Lung (tissue), 12 donors: ENCODE results near the gene GPC6. TPM values are rescaled to one million over a fixed set of nuclear protein-coding genes. Genes with fewer than 3 reads are reported as not detected.

Experiments used
- ATAC-seq: fragments of 200-7000 bp; cut with Tn5 transposase; one replicate; pipeline ENCODE4 v1.9.1; 2020; ENCODE audit warnings: moderate number of reproducible peaks; ENCODE audit not compliant: insufficient read depth, low FRiP score
- DNase-seq, 3 donors: peaks; one replicate each; pipeline ENCODE4 v3.0.0-alpha.2; 2013 to 2017
- H3K27ac ChIP-seq, 2 donors: one replicate each; pipeline ENCODE4 v1.5.1; 2013; ENCODE audit warnings: mild to moderate bottlenecking in 2 of 2, moderate library complexity in 2 of 2, control low read depth in 1 of 2, inconsistent platforms in 1 of 2, low read depth in 1 of 2, low read length in 1 of 2
- H3K27me3 ChIP-seq, 3 donors: one replicate each; pipeline ENCODE4 v1.5.1; 2013; ENCODE audit warnings: low read length in 2 of 3; ENCODE audit not compliant: control insufficient read depth in 3 of 3, insufficient read depth in 3 of 3
- H3K36me3 ChIP-seq, 4 donors: one replicate each; pipeline ENCODE4 v1.5.1; 2013; ENCODE audit warnings: low read length in 4 of 4, mild to moderate bottlenecking in 1 of 4, moderate library complexity in 1 of 4; ENCODE audit not compliant: control insufficient read depth in 4 of 4, insufficient read depth in 4 of 4
- H3K4me1 ChIP-seq, 5 donors: one replicate each; pipeline ENCODE4 v1.5.1; 2013; ENCODE audit warnings: low read length in 5 of 5, mild to moderate bottlenecking in 2 of 5, moderate library complexity in 1 of 5; ENCODE audit not compliant: control insufficient read depth in 5 of 5, insufficient read depth in 5 of 5
- H3K4me3 ChIP-seq: one replicate; pipeline ENCODE4 v1.5.1; 2013; ENCODE audit warnings: mild to moderate bottlenecking, control low read depth, moderate library complexity
- H3K9ac ChIP-seq, 2 donors: one replicate each; pipeline ENCODE4 v1.5.1; 2013; ENCODE audit warnings: low read length in 2 of 2, control low read depth in 1 of 2; ENCODE audit not compliant: insufficient read depth in 1 of 2
- H3K9me3 ChIP-seq, 4 donors: one replicate each; pipeline ENCODE4 v1.5.1; 2013; ENCODE audit warnings: low read length in 3 of 4, mild to moderate bottlenecking in 1 of 4, moderate library complexity in 1 of 4; ENCODE audit not compliant: control insufficient read depth in 4 of 4, insufficient read depth in 3 of 4
- CTCF ChIP-seq: IDR thresholded peaks from 2 replicates; pipeline ENCODE4 v1.5.1; 2012; ENCODE audit warnings: mild to moderate bottlenecking; ENCODE audit errors: control extremely low read depth, extremely low read depth
- WGBS, 2 donors: extraction: QIAGEN DNeasy Blood & Tissue Kit; methylation state at CpG; one replicate each; pipeline ENCODE4 v1.1.7; 2013; 5-methylcytosine and 5-hydroxymethylcytosine counted together
- polyA plus RNA-seq, 2 donors: library from polyadenylated mRNA; stranded (reverse); fragments of 200-250 nt; gene quantifications; one replicate each; pipeline ENCODE4 v1.2.1, GENCODE V29; 2013
- total RNA-seq, 2 donors: library from RNA; depleted of rRNA in 1 of 2; stranded (reverse); fragments of >200 nt in 1 of 2; gene quantifications; one replicate each; pipeline ENCODE4 v1.2.1, GENCODE V29; 2014 to 2021
- donor health status: control.
- donor health status: control.
- donor health status: Bipolar disorder and iron deficiency.
- donor health status: healthy.
- donor health status: DM: yes; HTN: yes; CAD: no.

GPC6 gene
- total and polyA plus RNA-seq, 4 donors, result 0.45 to 31.4 (median 4.8) TPM

- Histone ChIP-seq H3K4me1 (no peaks in the 10 kb centered on the region), H3K36me3 (no peaks in the 10 kb centered on the region), H3K27ac (no peak overlapping the region), H3K27me3 (no peaks in the 10 kb centered on the region), H3K4me3 (no peak overlapping the region), H3K9me3 (no peaks in the 10 kb centered on the region), H3K9ac (no peak overlapping the region)
- ATAC-seq (no peak), DNase-seq (no peak)
- WGBS, 2 donors, result 81 to 88% methylated on average over 3 of the region's 3 CpGs
- no peak for TF ChIP-seq CTCF
Observed at GRCh38 chr13:93522501-93522900, 295.9 kb downstream of the GPC6 start.

- no peak for ATAC-seq
- Histone ChIP-seq H3K9me3 (no peaks in the 10 kb centered on the region), H3K27me3 (no peaks in the 10 kb centered on the region), H3K9ac (no peak overlapping the region), H3K27ac (no peak overlapping the region), H3K4me1 (no peaks in the 10 kb centered on the region), H3K36me3 (no peaks in the 10 kb centered on the region), H3K4me3 (no peak overlapping the region)
- no peak for TF ChIP-seq CTCF
- no peak for DNase-seq
Observed at GRCh38 chr13:93525087-93525486, 298.5 kb downstream of the GPC6 start.

GRCh38 chr13:93527748-93528297, 301.2 kb downstream of the GPC6 start:
- ATAC-seq, result no peak
- H3K9me3 ChIP-seq, result no peaks in the 10 kb centered on the region
- 74 to 79% methylated on average over 2 of the region's 2 CpGs for WGBS, 2 donors

More at GRCh38 chr13:93527748-93528297, 301.2 kb downstream of the GPC6 start:
- H3K27me3 ChIP-seq, result no peaks in the 10 kb centered on the region
- DNase-seq, result no peak
- no peaks in the 10 kb centered on the region for H3K4me1 ChIP-seq
- H3K4me3 ChIP-seq, result no peak overlapping the region
- no peak overlapping the region for H3K9ac ChIP-seq
- TF ChIP-seq CTCF, result no peak
- H3K27ac ChIP-seq, result no peak overlapping the region
- no peaks in the 10 kb centered on the region for H3K36me3 ChIP-seq
